HEK293 (cell line): ENCODE results near the gene C12orf54.
"Not testable (repeated sequence)": the region's sequence is repeated elsewhere in the genome, so short reads cannot be mapped to it uniquely, and the experiment has no call there.

Experiments
- ZBTB1 ChIP-seq: fragments of 450-650 bp; formaldehyde crosslinking; IDR thresholded peaks from 2 replicates; pipeline ENCODE4 v1.5.1; 2016; ENCODE audit warnings: missing biosample characterization, missing genetic modification characterization
- ZNF184 ChIP-seq: fragments of 450-650 bp; IDR thresholded peaks from 2 replicates; pipeline ENCODE4 v1.5.1; 2018; ENCODE audit warnings: missing biosample characterization, mild to moderate bottlenecking, missing genetic modification characterization
- ZNF639 ChIP-seq: fragments of 450-650 bp; formaldehyde crosslinking; IDR thresholded peaks from 2 replicates; pipeline ENCODE4 v1.5.1; 2016; ENCODE audit warnings: missing biosample characterization, missing genetic modification characterization
- TF ChIP-seq, protein P1 (sequence below): fragments of 450-650 bp; formaldehyde crosslinking; IDR thresholded peaks from 2 replicates; pipeline ENCODE4 v1.5.1; 2016; ENCODE audit warnings: missing biosample characterization, missing genetic modification characterization

- TF ChIP-seq ZNF639, ZNF184, ZBTB1 (tag by site-specific recombination): not testable (repeated sequence)
- TF ChIP-seq, protein P1, sequence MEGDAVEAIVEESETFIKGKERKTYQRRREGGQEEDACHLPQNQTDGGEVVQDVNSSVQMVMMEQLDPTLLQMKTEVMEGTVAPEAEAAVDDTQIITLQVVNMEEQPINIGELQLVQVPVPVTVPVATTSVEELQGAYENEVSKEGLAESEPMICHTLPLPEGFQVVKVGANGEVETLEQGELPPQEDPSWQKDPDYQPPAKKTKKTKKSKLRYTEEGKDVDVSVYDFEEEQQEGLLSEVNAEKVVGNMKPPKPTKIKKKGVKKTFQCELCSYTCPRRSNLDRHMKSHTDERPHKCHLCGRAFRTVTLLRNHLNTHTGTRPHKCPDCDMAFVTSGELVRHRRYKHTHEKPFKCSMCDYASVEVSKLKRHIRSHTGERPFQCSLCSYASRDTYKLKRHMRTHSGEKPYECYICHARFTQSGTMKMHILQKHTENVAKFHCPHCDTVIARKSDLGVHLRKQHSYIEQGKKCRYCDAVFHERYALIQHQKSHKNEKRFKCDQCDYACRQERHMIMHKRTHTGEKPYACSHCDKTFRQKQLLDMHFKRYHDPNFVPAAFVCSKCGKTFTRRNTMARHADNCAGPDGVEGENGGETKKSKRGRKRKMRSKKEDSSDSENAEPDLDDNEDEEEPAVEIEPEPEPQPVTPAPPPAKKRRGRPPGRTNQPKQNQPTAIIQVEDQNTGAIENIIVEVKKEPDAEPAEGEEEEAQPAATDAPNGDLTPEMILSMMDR (tag by site-specific recombination), result not testable (repeated sequence)
These were observed 38.1 kb downstream of the C12orf54 start for GRCh38 chr12:48520381-48520780.
